HG03342 (cell line): Measurements from ENCODE around the gene CDC25B.
A peak's percentile ranks its signal among the peaks of the same experiment; 100 is the strongest.
"Not testable (repeated sequence)": the region's sequence is repeated elsewhere in the genome, so short reads cannot be mapped to it uniquely, and the experiment has no call there.

Experiments
- ATAC-seq: cut with Tn5 transposase; IDR thresholded peaks from one replicate; pipeline ENCODE4 v1.9.1; 2021; ENCODE audit warnings: mild to moderate bottlenecking, moderate library complexity; ENCODE audit not compliant: unreplicated experiment

CDC25B gene

DNA sequence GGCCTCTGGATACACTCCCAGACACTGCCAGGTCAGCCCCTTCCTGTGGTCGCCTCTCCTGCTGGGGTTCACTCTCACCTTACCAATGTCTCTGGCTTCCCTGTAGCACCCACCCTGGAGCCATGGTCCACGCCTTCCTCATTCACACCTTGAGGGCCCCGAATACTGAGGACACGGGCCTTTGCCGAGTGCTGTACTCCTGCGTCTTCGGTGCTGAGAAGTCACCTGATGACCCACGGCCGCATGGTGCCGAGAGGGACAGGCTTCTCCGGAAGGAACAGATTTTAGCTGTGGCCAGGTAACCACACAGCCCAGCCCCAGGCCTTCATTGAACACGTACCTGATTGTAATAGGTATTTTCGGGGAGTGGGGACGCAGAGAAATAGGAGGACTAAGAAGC, 25.9 kb downstream of the CDC25B start:
- ATAC-seq, result no peak

DNA sequence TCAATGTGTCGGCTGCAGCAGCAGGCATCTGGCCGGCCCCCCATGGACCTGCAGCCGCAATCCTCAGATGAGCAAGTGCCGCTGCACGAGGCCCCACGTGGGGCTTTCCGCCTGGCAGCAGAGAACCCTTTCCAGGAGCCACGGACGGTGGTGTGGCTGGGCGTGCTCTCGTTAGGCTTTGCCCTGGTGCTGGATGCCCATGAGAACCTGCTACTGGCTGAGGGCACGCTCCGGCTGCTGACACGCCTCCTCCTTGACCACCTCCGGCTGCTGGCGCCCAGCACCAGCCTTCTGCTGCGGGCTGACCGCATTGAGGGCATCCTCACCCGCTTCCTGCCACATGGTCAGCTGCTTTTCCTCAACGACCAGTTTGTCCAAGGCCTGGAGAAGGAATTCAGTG, 27.8 kb downstream of the CDC25B start:
- no peak for ATAC-seq

DNA sequence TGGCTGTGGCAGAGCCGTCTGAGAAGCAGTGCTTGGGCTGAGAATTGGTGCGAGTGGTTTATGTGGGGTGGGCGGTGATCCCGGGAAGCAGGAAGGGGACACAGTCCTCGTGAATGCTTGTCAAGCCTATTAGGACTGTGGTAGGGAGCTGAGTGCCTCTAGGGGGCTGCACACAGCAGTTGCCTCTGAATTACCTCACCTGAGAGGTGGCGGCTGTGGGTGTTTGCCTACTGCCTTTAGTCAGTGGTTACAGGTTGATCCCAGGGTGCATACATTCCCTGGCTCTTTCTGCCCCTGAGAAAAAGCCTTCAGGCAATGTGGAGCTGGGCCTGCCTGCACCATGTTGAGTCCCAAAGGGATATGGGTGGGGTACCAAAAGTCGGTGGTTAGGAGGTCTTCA, 29.4 kb downstream of the CDC25B start:
- no peak for ATAC-seq

DNA sequence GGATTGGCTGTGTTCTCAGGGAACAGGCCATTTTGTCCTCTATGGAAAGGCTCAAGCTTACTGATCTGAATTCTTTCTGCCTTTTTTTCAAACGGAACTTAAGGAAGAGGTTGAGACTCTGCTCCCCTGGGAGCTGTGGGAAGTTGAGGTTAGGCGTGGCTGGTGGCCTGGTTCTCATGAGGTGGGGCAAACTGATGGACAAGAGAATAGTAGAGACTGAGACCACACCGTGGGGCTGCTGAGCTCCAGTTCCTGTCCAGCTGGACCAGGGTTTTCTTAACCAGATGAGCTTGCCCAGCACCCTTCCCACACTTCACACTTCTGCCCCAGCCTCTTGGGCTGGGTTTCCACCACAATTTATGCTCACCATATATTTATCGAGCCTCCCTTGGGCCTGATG, 30.3 kb downstream of the CDC25B start:
- ATAC-seq, result no peak

DNA sequence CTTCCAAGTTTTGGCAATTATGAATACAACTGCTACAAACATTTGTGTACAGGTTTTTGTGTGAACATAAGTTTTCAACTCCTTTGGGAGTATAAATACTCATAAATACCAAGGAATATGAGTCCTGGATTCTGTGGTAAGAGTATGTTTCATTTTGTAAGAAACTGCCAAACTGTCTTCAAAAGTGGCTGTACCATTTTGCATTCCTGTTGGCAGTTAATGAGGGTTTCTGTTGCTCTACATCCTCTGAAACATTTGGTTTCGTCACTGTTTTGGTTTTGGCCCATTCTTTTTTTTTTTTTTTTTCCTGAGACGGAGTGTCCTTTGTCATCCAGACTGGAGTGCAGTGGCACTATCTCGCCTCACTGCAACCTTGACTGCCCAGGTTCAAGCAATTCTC, 32.7 kb downstream of the CDC25B start:
- no peak for ATAC-seq

DNA sequence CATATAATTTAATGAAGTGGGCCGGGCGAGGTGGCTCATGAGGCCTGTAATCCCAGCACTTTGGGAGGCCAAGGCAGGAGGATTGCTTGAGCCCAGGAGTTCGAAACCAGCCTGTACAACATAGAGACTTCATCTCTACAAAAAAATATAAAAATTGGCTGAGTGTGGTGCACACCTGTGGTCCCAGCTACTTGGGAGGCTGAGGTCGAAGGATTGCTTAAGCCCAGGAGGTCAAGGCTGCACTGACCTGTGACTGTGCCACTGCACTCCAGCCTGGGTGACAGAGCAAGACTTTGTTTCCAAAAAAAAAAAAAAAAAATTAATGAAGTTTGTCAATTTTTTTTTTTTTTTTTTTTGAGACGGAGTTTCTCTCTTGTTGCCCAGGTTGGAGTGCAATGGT, 33.8 kb downstream of the CDC25B start:
- ATAC-seq, result not testable (repeated sequence)

DNA sequence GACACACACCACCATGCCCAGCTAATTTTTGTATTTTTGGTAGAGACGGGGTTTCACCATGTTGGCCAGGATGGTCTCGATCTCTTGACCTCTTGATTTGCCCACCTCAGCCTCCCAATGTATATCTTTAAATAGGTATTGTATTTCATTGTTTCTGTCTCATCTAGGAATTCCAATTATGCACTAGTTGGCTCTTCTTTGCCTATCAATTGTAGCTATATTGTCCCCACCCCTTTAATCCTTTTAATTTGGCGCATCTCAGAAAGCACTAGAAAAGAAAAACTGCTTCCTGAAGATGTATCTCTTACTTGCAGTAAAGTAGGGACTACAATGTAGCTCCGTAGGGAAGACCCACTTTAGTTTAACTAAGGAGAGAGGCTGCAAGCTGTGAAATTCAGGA, 40.0 kb downstream of the CDC25B start:
- ATAC-seq, result no peak

DNA sequence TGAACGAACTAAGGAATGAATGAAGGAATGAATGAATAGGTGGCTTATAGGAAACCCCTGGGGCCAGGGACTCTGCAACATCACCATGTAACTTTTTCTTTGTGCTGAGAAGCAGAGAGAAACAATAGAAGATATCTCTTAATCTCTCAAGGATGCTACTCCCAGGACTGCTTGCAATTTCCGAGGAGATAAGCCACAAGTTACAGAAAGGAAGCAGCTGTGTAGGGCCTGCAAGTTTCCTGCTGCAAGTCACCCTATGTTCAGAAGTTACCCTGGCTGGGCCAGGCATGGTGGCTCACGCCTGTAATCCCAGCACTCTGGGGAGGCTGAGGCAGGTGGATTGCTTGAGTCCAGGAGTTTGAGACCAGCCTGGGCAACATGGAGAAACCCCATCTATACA, 43.2 kb downstream of the CDC25B start:
- no peak for ATAC-seq

DNA sequence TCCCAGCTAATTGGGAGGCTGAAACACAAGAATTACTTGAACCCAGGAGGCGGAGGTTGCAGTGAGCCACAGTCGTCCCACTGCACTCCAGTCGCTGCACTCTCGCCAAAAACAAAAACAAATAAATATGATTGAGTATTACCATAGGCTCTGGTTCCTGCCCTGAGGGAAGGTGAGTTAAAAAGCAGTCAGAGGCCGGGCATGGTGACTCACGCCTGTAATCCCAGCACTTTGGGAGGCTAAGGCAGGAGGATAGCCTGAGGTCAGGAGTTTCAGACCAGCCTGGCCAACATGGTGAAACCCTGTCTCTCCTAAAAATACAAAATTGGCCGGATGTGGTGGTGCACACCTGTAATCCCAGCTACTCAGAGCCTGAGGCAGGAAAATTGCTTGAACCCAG, 44.1 kb downstream of the CDC25B start:
- not testable (repeated sequence) for ATAC-seq

DNA sequence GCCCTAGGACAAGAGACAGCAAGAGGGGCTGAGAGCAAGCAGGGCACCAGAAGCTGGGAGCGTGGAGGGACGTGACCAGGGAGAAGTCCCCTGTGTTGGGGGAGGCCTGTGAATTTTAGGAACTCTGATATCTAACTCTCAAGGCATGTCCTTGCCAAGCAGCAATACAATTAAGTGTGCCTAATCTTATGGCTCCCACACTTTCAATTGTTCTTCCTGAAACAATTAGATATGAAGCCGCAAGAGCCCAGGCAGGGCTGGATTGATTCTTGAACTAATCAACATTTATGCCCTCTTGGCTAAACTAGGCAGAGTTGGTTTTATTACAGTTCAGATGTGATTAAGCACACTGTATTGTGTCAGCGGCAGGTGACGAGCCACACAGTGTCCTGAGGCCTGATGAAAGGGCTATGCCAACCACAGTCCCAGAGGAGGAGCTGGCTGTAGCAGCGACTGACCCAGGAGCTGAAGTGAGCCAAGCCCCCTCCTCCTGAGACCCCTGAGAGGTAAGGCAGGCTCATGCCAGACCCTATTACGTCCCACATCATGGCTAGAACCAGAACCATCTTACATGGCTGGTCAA, 46.3 kb downstream of the CDC25B start:
- ATAC-seq, result no peak

DNA sequence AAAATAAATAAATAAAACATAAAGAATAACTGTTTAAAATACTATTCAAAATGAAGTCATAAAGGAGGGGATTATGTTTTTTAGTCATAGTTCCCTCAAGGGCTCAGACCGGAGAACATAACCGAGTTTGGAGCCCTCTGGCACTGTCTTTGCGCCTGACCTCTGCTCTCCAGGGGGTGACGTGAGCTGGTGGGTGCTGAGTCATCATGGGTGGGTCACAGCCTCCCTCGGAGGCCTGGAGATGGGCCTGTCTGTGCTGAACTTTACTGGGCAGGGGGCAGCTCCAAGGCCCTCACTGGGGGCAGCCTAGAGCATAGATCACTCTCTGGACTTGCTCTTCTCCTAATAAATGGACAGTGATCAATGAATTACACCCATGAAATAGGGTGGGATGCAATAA, 47.4 kb downstream of the CDC25B start:
- no peak for ATAC-seq

DNA sequence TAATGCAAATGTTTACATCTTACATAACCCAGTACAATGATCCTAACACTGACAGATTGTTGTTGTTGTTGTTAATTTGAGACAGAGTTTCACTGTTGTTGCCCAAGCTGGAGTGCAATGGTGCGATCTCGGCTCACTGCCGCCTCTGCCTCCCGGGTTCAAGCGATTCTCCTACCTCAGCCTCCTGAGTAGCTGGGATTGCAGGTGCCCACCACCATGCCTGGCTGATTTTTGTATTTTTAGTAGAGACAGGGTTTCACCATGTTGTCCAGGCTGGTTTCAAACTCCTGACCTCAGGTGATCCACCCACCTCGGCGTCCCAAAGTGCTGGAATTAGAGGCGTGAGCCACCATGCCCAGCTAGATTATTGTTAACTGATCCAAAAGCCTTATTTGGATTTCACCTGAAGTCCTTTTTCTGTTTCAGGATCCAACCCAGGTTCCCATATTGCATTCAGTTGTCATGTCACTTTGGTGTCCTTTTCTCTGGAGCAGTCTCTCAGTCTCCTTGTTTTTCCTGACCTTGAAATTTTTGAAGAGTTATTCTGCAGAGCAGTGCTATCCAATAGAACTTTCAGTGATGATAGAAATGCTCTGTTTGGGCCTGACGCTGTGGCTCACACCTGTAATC, 48.0 kb downstream of the CDC25B start:
- not testable (repeated sequence) for ATAC-seq

DNA sequence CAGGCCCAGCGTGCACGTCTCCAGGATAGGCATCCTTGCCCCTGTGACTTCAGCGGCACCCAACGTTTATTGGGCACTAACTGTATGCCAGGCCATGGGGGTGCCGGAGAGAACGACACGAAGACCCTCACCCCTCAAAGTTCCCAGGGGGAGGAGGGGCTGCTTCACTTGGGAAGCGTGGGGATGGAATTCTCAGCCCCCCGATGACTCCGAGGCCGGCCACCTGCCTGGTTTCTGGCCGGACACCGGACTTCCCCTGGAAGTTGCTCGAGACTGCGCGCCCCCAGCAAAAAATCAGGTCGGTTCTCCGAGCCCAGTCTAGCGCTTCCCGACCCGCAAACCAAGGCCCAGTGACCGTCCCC, 50.2 kb downstream of the CDC25B start:
- no peak for ATAC-seq

DNA sequence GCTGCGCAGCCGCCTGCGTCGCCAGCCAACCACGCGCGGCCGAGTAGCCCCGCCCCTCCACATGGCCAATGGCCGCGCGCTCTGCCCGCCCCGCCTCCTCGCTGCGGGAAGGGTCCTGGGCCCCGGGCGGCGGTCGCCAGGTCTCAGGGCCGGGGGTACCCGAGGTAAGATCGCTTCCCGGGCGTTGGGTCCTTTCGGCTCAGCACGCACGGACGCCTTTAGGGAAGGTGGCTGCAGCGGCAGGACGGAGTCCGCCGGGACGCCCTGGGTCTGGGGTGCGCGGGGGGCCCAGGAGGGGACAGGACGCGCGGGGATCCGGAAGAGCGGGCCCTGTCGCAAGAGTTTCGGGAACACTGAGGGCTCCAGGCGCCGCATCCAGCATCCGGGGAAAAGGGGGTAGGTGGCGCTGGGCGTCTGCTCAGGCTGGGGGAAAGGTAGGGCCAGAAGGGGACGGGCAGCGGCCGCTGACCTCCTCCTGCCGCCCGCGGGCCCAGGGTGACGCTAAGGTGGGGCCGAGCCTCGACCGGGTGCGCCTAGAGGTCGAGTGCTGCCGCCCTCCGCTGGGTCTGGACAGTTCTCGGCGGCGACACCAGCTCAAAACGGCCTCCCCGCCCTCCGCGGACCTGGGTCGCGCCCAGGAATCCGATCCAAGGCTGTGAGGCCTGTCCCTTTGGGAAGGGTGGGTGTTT, 50.8 kb downstream of the CDC25B start, which contains the start of gene MAVS:
MAVS (plus strand) TSS at position 95 of the 689 bp plus-strand sequence. CDS start 7,791 bp downstream, outside the sequence.
- ATAC-seq, result peak; percentile 88

DNA sequence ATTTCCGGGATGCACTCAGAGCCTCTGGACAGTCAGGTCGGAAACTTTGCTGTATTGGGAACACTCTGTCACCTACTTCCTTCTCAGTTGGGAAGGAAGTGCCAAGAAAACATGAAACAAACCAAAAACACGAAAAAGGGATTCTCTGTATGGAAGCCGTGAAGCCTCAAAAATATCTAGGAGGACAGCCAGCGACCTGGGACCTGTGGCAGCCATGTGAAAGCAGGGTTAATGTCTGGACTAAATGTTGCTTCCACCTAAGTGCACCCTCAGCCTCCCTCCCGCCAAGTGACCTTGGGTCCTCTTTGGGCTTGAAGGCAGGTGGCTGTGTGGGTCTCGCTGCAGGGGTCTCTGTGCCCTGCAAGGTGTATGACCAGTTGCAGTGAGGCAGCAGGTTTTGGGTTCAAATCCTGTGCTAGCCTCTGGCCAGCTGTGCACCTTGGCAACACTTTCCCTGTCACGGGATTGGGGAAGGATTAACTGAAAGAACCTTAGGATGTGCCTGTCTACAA, 51.4 kb downstream of the CDC25B start:
- no peak for ATAC-seq

DNA sequence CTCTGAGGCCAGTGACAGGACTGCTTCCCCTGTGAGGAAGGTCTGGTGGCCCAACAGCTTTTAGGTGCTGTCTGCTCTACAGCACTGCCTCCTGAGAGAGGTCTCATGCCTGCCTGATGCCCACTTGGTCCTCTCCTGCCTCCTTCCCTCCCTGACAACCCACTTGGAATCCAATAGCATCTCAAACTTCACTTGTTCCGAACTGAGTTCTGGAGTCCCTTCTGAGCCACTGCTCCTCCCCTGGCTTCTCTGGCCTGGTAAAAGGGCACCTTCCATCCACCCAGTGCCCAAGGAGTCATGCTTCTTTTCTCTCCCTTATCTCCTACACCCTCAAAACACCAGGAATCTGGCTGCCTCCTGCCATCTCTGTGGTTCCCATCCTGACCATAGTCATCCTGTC, 52.5 kb downstream of the CDC25B start:
- no peak for ATAC-seq

DNA sequence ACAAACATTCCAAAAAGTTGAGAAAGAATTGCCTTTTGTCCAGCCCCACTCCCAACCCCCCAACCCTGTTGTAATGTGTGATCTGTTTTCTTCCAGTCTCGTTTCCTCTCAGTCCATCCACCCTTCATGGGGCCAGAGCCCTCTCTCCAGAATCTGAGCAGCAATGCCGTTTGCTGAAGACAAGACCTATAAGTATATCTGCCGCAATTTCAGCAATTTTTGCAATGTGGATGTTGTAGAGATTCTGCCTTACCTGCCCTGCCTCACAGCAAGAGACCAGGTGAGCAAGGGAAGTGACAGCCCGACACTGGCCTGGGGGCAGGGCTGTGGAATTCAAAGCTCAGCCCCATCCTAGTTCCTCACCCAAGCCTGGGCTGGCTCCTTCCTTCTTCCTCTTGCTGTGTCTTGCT, 58.4 kb downstream of the CDC25B start:
- no peak for ATAC-seq
